ENCODE measurements around the gene PCSK6.

GRCh38 chr15:101424984-101425383 is 64.5 kb downstream of the PCSK6 start:
- TF ChIP-seq POLR2A (IDR thresholded peaks at IDR 0.05) (no peak), CTCF (IDR thresholded peaks at IDR 0.05) (no peak), EP300 (IDR thresholded peaks at IDR 0.05) (no peak)
